Measurements from ENCODE around the gene TMEM169.

GRCh38 chr2:216086207-216086893, 4.6 kb downstream of the TMEM169 start:
- TF ChIP-seq TBL1XR1 (IDR thresholded peaks at IDR 0.05; ENCODE audit: low read length in 2 of 2) = no peak
- no peak for TF ChIP-seq GTF2F1 (IDR thresholded peaks at IDR 0.05; ENCODE audit: low read depth, low read length)
- no peak for TF ChIP-seq NFE2 (IDR thresholded peaks at IDR 0.05; ENCODE audit: low read depth)
- TF ChIP-seq ELF1 (tag; IDR thresholded peaks at IDR 0.05) = no peak
- TF ChIP-seq NR2F6 (CRISPR knock-in tag; IDR thresholded peaks at IDR 0.05) = no peak
- no peak for TF ChIP-seq NFYB (IDR thresholded peaks at IDR 0.05; ENCODE audit: extremely low read depth, insufficient read length)
- TF ChIP-seq NFRKB (IDR thresholded peaks at IDR 0.05; ENCODE audit: low read depth) = no peak
- no peak for TF ChIP-seq POLR2A (conservative IDR thresholded peaks at IDR 0.05)
- no peak for TF ChIP-seq CTCF (IDR thresholded peaks at IDR 0.05 in 2 of 3, conservative IDR thresholded peaks at IDR 0.05 in 1 of 3; ENCODE audit: insufficient read depth in 2 of 3, low read depth in 1 of 3, low read length in 3 of 3)
- no peak for TF ChIP-seq E2F4 (CRISPR knock-in tag; IDR thresholded peaks at IDR 0.05; ENCODE audit: low read depth)
- no peak for TF ChIP-seq POLR3A (IDR thresholded peaks at IDR 0.05; ENCODE audit: borderline replicate concordance, extremely low read depth, insufficient read depth, insufficient read length)
- TF ChIP-seq BHLHE40 (IDR thresholded peaks at IDR 0.05; ENCODE audit: low read length) = no peak

Measured in K562 (cell line).